ENCODE results near the gene TP53I13. TPM values are rescaled to one million over a fixed set of nuclear protein-coding genes. Genes with fewer than 3 reads are reported as not detected.
A peak's percentile ranks its signal among the peaks of the same experiment; 100 is the strongest.

Gene TP53I13
- total and polyA plus RNA-seq, 12 donors: 24.0 to 106 (median 34.4) TPM

DNA sequence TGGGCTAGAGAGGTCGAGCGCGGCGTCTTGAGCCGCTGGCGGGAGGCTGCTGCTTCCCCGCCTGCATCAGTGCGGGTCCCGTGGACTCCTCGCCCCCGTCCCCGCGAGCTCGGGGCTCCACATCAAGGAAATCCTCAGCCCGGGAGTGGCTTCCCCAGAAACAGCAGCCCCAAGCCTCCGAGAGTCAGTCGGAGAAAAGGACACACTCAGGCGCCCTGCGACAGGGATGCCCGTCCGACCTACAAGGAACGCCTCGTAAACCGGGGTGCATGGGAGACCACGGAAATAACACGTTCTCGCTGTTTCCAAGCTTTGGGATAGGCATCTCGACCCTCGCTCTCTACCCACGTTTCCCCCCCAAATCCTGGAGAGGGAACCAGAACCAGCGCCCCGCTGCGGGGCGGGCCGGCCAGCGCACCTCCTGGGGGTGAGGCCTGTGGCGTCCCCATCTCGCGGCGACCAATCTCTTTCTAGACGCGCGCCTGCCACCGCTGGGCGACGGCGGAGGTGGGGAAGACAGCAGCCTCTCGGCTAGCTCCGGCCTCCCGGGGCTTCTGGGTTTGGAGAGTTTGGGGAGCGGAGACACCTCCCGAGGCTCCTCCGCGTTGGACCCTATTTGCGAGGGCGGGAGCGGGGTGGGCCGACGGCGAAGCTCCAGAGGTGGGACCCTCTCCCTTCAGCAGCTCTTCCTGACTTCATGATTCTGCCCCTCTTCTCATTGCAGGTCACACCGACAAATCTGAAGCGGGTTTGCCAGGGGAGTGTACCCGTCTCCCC, 759 bp upstream of the TP53I13 start:
- DNase-seq (peak; percentile 62 to 71), ATAC-seq (peak; percentile 33 to 77 (median 64))
- TF ChIP-seq, protein P1, sequence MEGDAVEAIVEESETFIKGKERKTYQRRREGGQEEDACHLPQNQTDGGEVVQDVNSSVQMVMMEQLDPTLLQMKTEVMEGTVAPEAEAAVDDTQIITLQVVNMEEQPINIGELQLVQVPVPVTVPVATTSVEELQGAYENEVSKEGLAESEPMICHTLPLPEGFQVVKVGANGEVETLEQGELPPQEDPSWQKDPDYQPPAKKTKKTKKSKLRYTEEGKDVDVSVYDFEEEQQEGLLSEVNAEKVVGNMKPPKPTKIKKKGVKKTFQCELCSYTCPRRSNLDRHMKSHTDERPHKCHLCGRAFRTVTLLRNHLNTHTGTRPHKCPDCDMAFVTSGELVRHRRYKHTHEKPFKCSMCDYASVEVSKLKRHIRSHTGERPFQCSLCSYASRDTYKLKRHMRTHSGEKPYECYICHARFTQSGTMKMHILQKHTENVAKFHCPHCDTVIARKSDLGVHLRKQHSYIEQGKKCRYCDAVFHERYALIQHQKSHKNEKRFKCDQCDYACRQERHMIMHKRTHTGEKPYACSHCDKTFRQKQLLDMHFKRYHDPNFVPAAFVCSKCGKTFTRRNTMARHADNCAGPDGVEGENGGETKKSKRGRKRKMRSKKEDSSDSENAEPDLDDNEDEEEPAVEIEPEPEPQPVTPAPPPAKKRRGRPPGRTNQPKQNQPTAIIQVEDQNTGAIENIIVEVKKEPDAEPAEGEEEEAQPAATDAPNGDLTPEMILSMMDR (IDR thresholded peaks at IDR 0.05): peak in 8 of 9 donors; percentile 14 to 55 (median 40)
- 0 to 1% methylated on average over 63 of the region's 63 CpGs for WGBS, 2 donors
- intact Hi-C loops (cut with DNase I): loop anchor here in 1 of 10 donors (10.0 kb wide), 1 partner anchor 423 kb away; no protein-coding TSS in a partner anchor
- Histone ChIP-seq H3K4me1 (peaks cover 8 to 60% (median 43%) of the 10 kb centered on the region in 9 donors), H3K9me3 (no peaks in the 10 kb centered on the region), H3K36me3 (peaks cover 0 to 7% (median 0%) of the 10 kb centered on the region in 9 donors), H3K27ac (peak overlapping the region; percentile 83 to 94 (median 90)), H3K27me3 (no peaks in the 10 kb centered on the region), H3K4me3 (peak overlapping the region; percentile 68 to 92 (median 84))

DNA sequence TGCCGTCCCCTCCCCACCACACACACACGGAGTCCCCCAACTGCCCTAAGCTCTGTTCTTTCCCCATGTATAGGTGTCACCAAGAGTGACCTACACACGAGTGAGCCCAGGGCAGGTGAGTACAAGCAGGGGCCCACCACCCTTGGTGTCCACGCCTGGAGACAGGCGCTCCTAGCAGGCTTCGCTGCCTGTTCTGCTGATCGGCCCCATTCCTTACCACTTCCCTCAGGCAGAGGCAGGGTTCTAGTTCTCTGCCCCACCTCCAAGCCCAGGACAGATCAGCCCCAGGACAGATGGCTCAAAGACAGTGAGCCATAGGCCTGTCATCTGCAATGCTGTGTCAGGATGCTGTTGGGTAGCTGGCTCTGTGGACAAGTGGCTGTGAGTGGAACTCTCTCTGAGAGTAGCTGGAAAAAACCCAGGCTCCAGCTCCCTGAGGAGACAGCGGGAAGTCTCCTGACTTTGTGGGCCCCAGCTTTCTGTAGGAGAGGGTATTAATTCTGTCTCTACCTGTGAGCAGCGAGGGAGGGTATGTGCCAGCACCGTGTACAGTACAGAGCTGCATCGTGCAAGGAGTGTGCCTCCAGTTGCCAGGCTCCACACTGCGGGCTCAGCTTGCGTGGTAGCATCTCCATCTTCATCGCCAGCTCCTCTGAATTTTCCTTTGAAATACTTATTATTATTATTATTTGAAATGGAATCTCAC, 897 bp downstream of the TP53I13 start:
- no peak for ATAC-seq
- TF ChIP-seq, protein P1 (IDR thresholded peaks at IDR 0.05): no peak
- Histone ChIP-seq H3K4me3 (peak overlapping the region; percentile 68 to 92 (median 84)), H3K27ac (peak overlapping the region; percentile 83 to 94 (median 91)), H3K27me3 (no peaks in the 10 kb centered on the region), H3K4me1 (peaks cover 14 to 70% (median 53%) of the 10 kb centered on the region in 9 donors), H3K9me3 (no peaks in the 10 kb centered on the region), H3K36me3 (peaks cover 0 to 23% (median 4%) of the 10 kb centered on the region in 9 donors)
- DNase-seq: peak in 1 of 2 donors; percentile 20
- intact Hi-C loops (cut with DNase I): loop anchor here in 1 of 10 donors (10.0 kb wide), 1 partner anchor 425 kb away; no protein-coding TSS in a partner anchor
- WGBS, 2 donors: 57 to 66% methylated on average over 14 of the region's 14 CpGs

DNA sequence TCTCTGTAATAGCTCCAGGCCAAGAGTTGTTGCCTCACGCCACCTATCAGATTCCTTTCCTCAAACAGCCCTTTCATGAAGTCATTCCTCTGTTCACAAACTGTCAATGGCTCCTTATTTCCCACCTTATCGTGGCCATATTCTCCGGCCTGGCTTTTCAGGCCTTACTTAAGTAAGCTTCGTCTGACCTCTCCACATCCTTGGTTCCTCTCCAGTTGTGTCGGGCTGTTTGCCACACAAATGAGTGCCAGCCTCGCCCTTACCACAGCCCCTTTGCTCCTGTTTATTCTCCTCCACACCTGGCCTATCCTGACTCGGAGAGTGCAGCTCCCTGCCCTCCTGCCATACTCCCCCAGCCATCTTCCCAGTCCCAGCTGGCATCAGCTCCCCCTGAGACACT, 2.0 kb downstream of the TP53I13 start:
- ATAC-seq (no peak), DNase-seq (no peak)
- Histone ChIP-seq H3K36me3 (peaks cover 0 to 34% (median 16%) of the 10 kb centered on the region in 9 donors), H3K9me3 (no peaks in the 10 kb centered on the region), H3K27me3 (no peaks in the 10 kb centered on the region), H3K4me3 (no peak overlapping the region), H3K4me1 (peaks cover 14 to 68% (median 51%) of the 10 kb centered on the region in 9 donors), H3K27ac (peak overlapping the region in 1 of 10 donors; percentile 9)
- intact Hi-C loops (cut with DNase I): loop anchor here in 1 of 10 donors (10.0 kb wide), 1 partner anchor 54 kb away; the partner anchor contains the start of gene CORO6
- 71 to 77% methylated on average over 7 of the region's 7 CpGs for WGBS, 2 donors
- TF ChIP-seq, protein P1 (IDR thresholded peaks at IDR 0.05): no peak

DNA sequence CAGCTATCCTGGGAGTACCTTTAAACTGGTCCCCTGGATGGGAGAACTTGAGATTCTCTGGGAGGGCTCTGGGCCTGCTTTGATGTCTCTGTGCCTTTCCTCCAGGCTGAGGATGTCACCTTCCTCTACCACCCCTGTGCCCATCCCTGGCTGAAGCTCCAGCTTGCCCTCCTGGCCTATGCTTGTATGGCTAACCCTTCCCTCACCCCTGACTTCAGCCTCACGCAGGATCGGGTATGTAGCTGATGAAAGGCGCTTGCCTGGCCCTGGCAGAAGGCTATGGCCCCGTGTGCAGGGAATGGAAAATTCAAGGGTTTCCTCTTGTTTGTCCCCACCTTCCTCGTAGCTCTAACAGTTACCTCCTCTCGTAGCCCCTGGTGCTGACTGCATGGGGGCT, 3.0 kb downstream of the TP53I13 start:
- Histone ChIP-seq H3K9me3 (no peaks in the 10 kb centered on the region), H3K27me3 (no peaks in the 10 kb centered on the region), H3K4me3 (no peak overlapping the region), H3K4me1 (peaks cover 14 to 58% (median 41%) of the 10 kb centered on the region in 9 donors), H3K36me3 (peaks cover 0 to 44% (median 25%) of the 10 kb centered on the region in 9 donors), H3K27ac (peak overlapping the region in 4 of 10 donors; percentile 68 to 73 (median 72))
- ATAC-seq (no peak), DNase-seq (no peak)
- intact Hi-C loops (cut with DNase I): loop anchor here in 1 of 10 donors (10.0 kb wide), 1 partner anchor 53 kb away; the partner anchor contains the start of gene CORO6
- TF ChIP-seq, protein P1 (IDR thresholded peaks at IDR 0.05): no peak
- 84 to 85% methylated on average over 6 of the region's 6 CpGs for WGBS, 2 donors

Data from heart right ventricle (tissue), 16 donors.